H1 (cell line): ENCODE measurements around the gene STAM.

Experiments used
- GABPA ChIP-seq: IDR thresholded peaks from 2 replicates; pipeline ENCODE4 v1.6.1; 2011; ENCODE audit warnings: mild to moderate bottlenecking, low read length, moderate library complexity, borderline replicate concordance; ENCODE audit not compliant: insufficient read depth
- TF ChIP-seq, protein P1 (sequence below), 3 experiments: IDR thresholded peaks; 1 replicate in 2 of 3; 2 replicates in 1 of 3; pipeline versions ENCODE4 v1.5.1 to v1.6.1; 2011; ENCODE audit warnings: low read length in 3 of 3, mild to moderate bottlenecking in 3 of 3, inconsistent platforms in 2 of 3, low read depth in 1 of 3, moderate library complexity in 1 of 3; ENCODE audit not compliant: insufficient read depth in 1 of 3; ENCODE audit errors: control extremely low read depth in 1 of 3

DNA sequence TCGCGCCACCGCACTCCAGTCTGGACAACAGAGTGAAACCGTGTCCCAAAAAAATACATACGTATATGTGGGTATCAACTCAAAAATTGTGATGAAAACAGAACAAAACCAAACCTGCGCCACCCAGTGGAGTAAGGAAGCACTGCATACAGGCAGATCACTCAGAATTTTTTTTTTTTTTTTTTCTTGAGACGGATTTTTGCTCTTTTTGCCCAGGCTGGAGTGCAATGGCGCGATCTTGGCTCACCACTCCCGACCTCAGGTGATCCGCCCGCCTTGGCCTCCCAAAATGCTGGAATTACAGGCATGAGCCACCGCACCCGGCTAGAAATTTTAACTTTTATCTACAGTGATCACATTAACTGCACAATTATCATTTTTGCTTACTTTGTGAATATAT, 99.0 kb downstream of the STAM start:
- TF ChIP-seq, protein P1, sequence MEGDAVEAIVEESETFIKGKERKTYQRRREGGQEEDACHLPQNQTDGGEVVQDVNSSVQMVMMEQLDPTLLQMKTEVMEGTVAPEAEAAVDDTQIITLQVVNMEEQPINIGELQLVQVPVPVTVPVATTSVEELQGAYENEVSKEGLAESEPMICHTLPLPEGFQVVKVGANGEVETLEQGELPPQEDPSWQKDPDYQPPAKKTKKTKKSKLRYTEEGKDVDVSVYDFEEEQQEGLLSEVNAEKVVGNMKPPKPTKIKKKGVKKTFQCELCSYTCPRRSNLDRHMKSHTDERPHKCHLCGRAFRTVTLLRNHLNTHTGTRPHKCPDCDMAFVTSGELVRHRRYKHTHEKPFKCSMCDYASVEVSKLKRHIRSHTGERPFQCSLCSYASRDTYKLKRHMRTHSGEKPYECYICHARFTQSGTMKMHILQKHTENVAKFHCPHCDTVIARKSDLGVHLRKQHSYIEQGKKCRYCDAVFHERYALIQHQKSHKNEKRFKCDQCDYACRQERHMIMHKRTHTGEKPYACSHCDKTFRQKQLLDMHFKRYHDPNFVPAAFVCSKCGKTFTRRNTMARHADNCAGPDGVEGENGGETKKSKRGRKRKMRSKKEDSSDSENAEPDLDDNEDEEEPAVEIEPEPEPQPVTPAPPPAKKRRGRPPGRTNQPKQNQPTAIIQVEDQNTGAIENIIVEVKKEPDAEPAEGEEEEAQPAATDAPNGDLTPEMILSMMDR (IDR thresholded peaks at IDR 0.05; ENCODE audit: control extremely low read depth in 1 of 3, insufficient read depth in 1 of 3, low read depth in 1 of 3, low read length in 3 of 3), result peak in 2 of 3 experiments; percentile 57 to 65; a peak in 3 of 4 replicates
- TF ChIP-seq GABPA, result no peak
